ENCODE data around the gene LCAT.

DNA sequence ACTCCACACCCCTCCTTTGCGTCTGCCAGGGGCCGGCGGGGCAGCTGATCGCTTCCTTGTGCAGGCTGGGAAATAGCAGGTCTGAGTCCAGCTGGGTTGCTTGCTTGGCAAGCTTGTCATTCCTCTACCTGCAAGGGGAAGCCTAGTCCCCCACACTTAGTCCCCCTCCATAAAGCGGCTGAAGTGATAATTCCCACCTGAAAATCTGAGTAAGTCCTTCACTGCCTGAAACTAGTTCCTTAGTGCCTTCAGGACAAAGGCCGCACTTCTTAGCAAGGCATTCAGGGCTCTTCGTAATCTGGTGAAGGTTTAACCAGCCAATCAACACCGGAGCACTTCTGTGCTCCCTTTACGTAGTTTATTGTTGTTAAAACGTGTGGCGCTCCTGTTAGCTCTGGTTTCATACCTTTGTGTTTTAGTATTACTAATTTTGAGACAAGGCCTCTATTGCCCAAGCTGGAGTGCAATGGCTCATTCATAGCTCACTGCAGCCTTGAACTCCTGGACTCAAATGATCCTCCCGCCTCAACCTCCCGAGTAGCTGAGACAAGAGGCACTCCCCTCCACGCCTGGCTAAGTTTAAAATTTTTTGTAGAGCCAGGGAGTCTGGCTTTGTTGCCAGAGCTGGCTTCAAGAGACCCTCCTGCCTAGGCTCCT, 50.0 kb downstream of the LCAT start:
- TF ChIP-seq POLR2A (IDR thresholded peaks at IDR 0.05; ENCODE audit: low read depth, low read length) (no peak), TAF1 (IDR thresholded peaks at IDR 0.05; ENCODE audit: borderline replicate concordance, low read depth, low read length) (no peak)
